ENCODE data around the gene SLC2A9. TPM values are rescaled to one million over a fixed set of nuclear protein-coding genes. Genes with fewer than 3 reads are reported as not detected.
A peak's percentile ranks its signal among the peaks of the same experiment; 100 is the strongest.
"Not testable (repeated sequence)": the region's sequence is repeated elsewhere in the genome, so short reads cannot be mapped to it uniquely, and the experiment has no call there.

The SLC2A9 gene
- total RNA-seq, 1 donor from 2014 or later: 2.0 TPM

DNA sequence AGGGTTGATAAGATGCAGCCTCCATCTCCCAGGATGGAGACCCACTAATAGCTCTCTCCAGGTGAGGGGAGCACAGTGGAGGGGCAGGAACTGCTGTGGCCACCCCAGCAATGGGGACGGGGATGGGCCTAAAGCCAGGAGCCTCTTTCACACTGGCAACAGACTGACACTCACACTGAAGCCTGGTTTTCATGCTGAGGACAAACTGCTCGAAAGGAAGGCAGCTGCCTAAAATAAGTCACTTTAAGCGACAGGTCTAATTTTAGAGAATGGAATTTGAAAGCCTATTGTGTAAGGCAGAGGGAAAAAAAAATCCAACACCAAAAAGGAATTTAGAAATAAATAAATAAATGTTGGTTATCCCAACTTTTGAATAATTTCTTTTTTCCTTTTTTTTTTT is 104.4 kb downstream of the SLC2A9 start:
- H3K4me3 ChIP-seq (ENCODE audit: low read depth, low read length): no peak overlapping the region
- no peak for TF ChIP-seq CTCF (conservative IDR thresholded peaks at IDR 0.05; ENCODE audit: low read depth, low read length)
- no peak for DNase-seq (ENCODE audit: low read depth)

GRCh38 chr4:9916346-9916745 is 105.0 kb downstream of the SLC2A9 start:
- no peak overlapping the region for H3K4me3 ChIP-seq (ENCODE audit: low read depth, low read length)
- no peak for DNase-seq (ENCODE audit: low read depth)
- no peak for TF ChIP-seq CTCF (conservative IDR thresholded peaks at IDR 0.05; ENCODE audit: low read depth, low read length)

GRCh38 chr4:9913846-9914245 is 107.5 kb downstream of the SLC2A9 start:
- no peak for TF ChIP-seq CTCF (conservative IDR thresholded peaks at IDR 0.05; ENCODE audit: low read depth, low read length)
- DNase-seq (ENCODE audit: low read depth): no peak
- H3K4me3 ChIP-seq (ENCODE audit: low read depth, low read length): no peak overlapping the region

- H3K4me3 ChIP-seq (ENCODE audit: low read depth, low read length): no peak overlapping the region
- no peak for DNase-seq (ENCODE audit: low read depth)
- no peak for TF ChIP-seq CTCF (conservative IDR thresholded peaks at IDR 0.05; ENCODE audit: low read depth, low read length)
These were observed 114.3 kb downstream of the SLC2A9 start for GRCh38 chr4:9906996-9907395.

- peak; percentile 33 for DNase-seq (ENCODE audit: low read depth)
- no peak for TF ChIP-seq CTCF (conservative IDR thresholded peaks at IDR 0.05; ENCODE audit: low read depth, low read length)
These were observed 116.2 kb downstream of the SLC2A9 start for GRCh38 chr4:9904976-9905587.

GRCh38 chr4:9903317-9903716 is 118.0 kb downstream of the SLC2A9 start:
- no peak for DNase-seq (ENCODE audit: low read depth)
- no peak for TF ChIP-seq CTCF (conservative IDR thresholded peaks at IDR 0.05; ENCODE audit: low read depth, low read length)
- no peak overlapping the region for H3K4me3 ChIP-seq (ENCODE audit: low read depth, low read length)

More at GRCh38 chr4:9904976-9905587, 116.2 kb downstream of the SLC2A9 start:
- no peak overlapping the region for H3K4me3 ChIP-seq (ENCODE audit: low read depth, low read length)

- no peak overlapping the region for H3K4me3 ChIP-seq (ENCODE audit: low read depth, low read length)
- DNase-seq (ENCODE audit: low read depth): no peak
- no peak for TF ChIP-seq CTCF (conservative IDR thresholded peaks at IDR 0.05; ENCODE audit: low read depth, low read length)
These were observed 120.0 kb downstream of the SLC2A9 start for GRCh38 chr4:9901257-9901656.

- DNase-seq (ENCODE audit: low read depth); H3K4me3 ChIP-seq (ENCODE audit: low read depth, low read length): not testable (repeated sequence)
These were observed 120.7 kb downstream of the SLC2A9 start for GRCh38 chr4:9900633-9901032.
